Tibial artery (tissue), 4 donors: ENCODE measurements around the gene LAPTM4A.
"Not testable (repeated sequence)": the region's sequence is repeated elsewhere in the genome, so short reads cannot be mapped to it uniquely, and the experiment has no call there.

Source experiments
- DNase-seq, 2 donors: peaks; one replicate each; pipeline ENCODE4 v3.0.0-alpha.2; 2019
- H3K27ac ChIP-seq, 2 donors: fragments of 200-600 bp; sonication (generic) in 1 of 2; 1 replicate in 1 of 2; 2 replicates in 1 of 2; pipeline ENCODE4 v1.5.1; 2018 to 2019; ENCODE audit warnings: mild to moderate bottlenecking in 1 of 2
- H3K27me3 ChIP-seq, 2 donors: fragments of 200-600 bp; sonication (generic) in 1 of 2; one replicate each; pipeline versions ENCODE4 v1.5.1 to v1.6.0; 2016 to 2019
- H3K36me3 ChIP-seq, 3 donors: fragments of 200-600 bp; sonication (generic) in 2 of 3; one replicate each; pipeline ENCODE4 v1.5.1; 2016 to 2019; ENCODE audit warnings: mild to moderate bottlenecking in 2 of 3
- H3K4me1 ChIP-seq, 4 donors: fragments of 200-600 bp; sonication (generic) in 2 of 4; 1 replicate in 3 of 4; 2 replicates in 1 of 4; pipeline ENCODE4 v1.5.1; 2016 to 2019
- H3K4me3 ChIP-seq, 2 donors: fragments of 200-600 bp; sonication (generic) in 1 of 2; 1 replicate in 1 of 2; 2 replicates in 1 of 2; pipeline ENCODE4 v1.5.1; 2018 to 2019; ENCODE audit warnings: mild to moderate bottlenecking in 2 of 2
- H3K9me3 ChIP-seq, 3 donors: fragments of 200-600 bp; sonication (generic) in 1 of 3; one replicate each; pipeline ENCODE4 v1.5.1; 2016 to 2019
- intact Hi-C: fragments of 100-400 bp; cut with DNase I; formaldehyde crosslinking; loops from one replicate; pipeline ENCODE4 v1.15.0; 2023; ENCODE audit warnings: low total_unique reads
- TF ChIP-seq, protein P1 (sequence below), 2 experiments: fragments of 200-600 bp in 1 of 2; fragments of 450-650 bp in 1 of 2; IDR thresholded peaks; one replicate each; pipeline ENCODE4 v1.5.1; 2017 to 2019; ENCODE audit warnings: antibody characterized with exemption in 2 of 2, mild to moderate bottlenecking in 1 of 2, moderate library complexity in 1 of 2

Gene LAPTM4A

DNA sequence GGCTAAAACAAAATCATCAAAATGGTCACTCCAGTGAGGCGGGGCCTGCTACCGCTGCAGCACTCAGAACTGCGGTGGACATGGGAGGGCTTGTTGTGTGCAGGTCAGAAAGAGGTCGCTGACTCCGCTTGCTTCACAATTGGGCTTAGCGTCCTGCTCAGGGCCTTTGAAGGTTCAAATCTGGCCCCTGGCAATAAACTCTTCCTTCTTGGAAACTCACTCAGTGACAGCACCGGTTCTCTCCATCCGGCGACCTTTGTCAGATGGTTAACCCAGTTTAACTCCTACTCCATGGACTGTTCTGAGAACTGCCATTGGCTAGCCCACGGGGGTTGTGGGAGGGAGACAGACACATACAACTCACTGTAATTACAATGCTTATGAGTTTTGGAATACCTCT, 29.0 kb upstream of the LAPTM4A start:
- Histone ChIP-seq H3K4me3 (no peak overlapping the region), H3K4me1 (no peaks in the 10 kb centered on the region), H3K27ac (no peak overlapping the region), H3K27me3 (no peaks in the 10 kb centered on the region), H3K9me3 (no peaks in the 10 kb centered on the region), H3K36me3 (no peaks in the 10 kb centered on the region)
- DNase-seq = no peak
- TF ChIP-seq, protein P1, sequence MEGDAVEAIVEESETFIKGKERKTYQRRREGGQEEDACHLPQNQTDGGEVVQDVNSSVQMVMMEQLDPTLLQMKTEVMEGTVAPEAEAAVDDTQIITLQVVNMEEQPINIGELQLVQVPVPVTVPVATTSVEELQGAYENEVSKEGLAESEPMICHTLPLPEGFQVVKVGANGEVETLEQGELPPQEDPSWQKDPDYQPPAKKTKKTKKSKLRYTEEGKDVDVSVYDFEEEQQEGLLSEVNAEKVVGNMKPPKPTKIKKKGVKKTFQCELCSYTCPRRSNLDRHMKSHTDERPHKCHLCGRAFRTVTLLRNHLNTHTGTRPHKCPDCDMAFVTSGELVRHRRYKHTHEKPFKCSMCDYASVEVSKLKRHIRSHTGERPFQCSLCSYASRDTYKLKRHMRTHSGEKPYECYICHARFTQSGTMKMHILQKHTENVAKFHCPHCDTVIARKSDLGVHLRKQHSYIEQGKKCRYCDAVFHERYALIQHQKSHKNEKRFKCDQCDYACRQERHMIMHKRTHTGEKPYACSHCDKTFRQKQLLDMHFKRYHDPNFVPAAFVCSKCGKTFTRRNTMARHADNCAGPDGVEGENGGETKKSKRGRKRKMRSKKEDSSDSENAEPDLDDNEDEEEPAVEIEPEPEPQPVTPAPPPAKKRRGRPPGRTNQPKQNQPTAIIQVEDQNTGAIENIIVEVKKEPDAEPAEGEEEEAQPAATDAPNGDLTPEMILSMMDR (IDR thresholded peaks at IDR 0.05) = no peak
- intact Hi-C loops = no loop called here

- Histone ChIP-seq H3K36me3 (no peaks in the 10 kb centered on the region), H3K4me1 (no peaks in the 10 kb centered on the region), H3K4me3 (no peak overlapping the region), H3K27ac (no peak overlapping the region), H3K9me3 (no peaks in the 10 kb centered on the region), H3K27me3 (no peaks in the 10 kb centered on the region)
- intact Hi-C loops = no loop called here
- no peak for DNase-seq
- TF ChIP-seq, protein P1 (IDR thresholded peaks at IDR 0.05) = no peak
These were observed 28.2 kb upstream of the LAPTM4A start for GRCh38 chr2:20079546-20080115.

GRCh38 chr2:20077411-20077940, 26.0 kb upstream of the LAPTM4A start:
- TF ChIP-seq, protein P1 (IDR thresholded peaks at IDR 0.05) = no peak
- no peak for DNase-seq
- no peaks in the 10 kb centered on the region for H3K9me3 ChIP-seq
- intact Hi-C loops = no loop called here
- no peaks in the 10 kb centered on the region for H3K36me3 ChIP-seq
- peaks cover 0 to 2% (median 0%) of the 10 kb centered on the region in 4 donors for H3K4me1 ChIP-seq
- no peak overlapping the region for H3K4me3 ChIP-seq
- H3K27ac ChIP-seq = no peak overlapping the region
- no peaks in the 10 kb centered on the region for H3K27me3 ChIP-seq

- Histone ChIP-seq H3K36me3 (no peaks in the 10 kb centered on the region), H3K4me1 (peaks cover 0 to 9% (median 2%) of the 10 kb centered on the region in 4 donors), H3K9me3 (no peaks in the 10 kb centered on the region), H3K27me3 (no peaks in the 10 kb centered on the region), H3K27ac (no peak overlapping the region), H3K4me3 (no peak overlapping the region)
- intact Hi-C loops = no loop called here
- no peak for DNase-seq
- TF ChIP-seq, protein P1 (IDR thresholded peaks at IDR 0.05) = no peak
These were observed 25.3 kb upstream of the LAPTM4A start for GRCh38 chr2:20076757-20077156.

DNA sequence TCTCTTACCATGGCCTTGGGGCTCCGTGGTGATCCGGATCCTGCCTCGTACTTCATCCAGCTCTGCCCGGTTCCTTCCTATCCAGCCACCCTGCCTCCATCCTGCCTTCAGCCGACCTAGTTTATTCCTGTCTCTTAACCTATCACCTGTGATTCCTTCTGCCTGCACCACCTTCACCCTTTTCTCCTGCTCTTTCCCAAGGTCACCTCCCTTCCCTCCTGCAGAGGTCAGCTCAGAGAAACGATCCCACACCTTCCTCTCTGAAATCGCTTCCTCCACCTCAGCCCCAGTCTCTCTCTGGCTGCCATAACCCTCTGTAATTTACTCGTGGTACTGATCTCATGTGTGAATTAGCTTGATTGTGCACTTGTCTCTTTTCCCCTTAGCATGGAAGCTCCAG, 23.5 kb upstream of the LAPTM4A start:
- no peaks in the 10 kb centered on the region for H3K9me3 ChIP-seq
- H3K27ac ChIP-seq = no peak overlapping the region
- intact Hi-C loops = no loop called here
- H3K36me3 ChIP-seq = no peaks in the 10 kb centered on the region
- H3K4me3 ChIP-seq = no peak overlapping the region
- DNase-seq = no peak
- H3K4me1 ChIP-seq = peaks cover 0 to 14% (median 7%) of the 10 kb centered on the region in 4 donors
- TF ChIP-seq, protein P1 (IDR thresholded peaks at IDR 0.05) = no peak
- H3K27me3 ChIP-seq = no peaks in the 10 kb centered on the region

GRCh38 chr2:20074046-20074648, 22.7 kb upstream of the LAPTM4A start:
- H3K36me3 ChIP-seq, H3K27me3 ChIP-seq, DNase-seq, H3K9me3 ChIP-seq, H3K4me3 ChIP-seq, intact Hi-C loops, H3K27ac ChIP-seq: not testable (repeated sequence)
- H3K4me1 ChIP-seq = peaks cover 0 to 14% (median 7%) of the 10 kb centered on the region in 4 donors
